T47D (cell line): ENCODE measurements around the gene KDM2A.

ENCODE experiments used
- DNase-seq, 2 experiments: peaks; one replicate each; pipeline versions ENCODE4 v3.0.0 to v3.0.0-alpha.2; 2011 to 2012; ENCODE audit warnings: low read depth in 1 of 2, low spot score in 1 of 2
- JUND ChIP-seq: IDR thresholded peaks from 2 replicates; pipeline ENCODE4 v1.6.1; 2012; ENCODE audit warnings: low read depth
- in situ Hi-C: cut with HindIII; loops from 2 replicates; pipeline ENCODE4 v1.10.0; 2016; ENCODE audit warnings: low sequenced_read_pairs, low pct_unique_long_range_greater_than_20kb

KDM2A gene

DNA sequence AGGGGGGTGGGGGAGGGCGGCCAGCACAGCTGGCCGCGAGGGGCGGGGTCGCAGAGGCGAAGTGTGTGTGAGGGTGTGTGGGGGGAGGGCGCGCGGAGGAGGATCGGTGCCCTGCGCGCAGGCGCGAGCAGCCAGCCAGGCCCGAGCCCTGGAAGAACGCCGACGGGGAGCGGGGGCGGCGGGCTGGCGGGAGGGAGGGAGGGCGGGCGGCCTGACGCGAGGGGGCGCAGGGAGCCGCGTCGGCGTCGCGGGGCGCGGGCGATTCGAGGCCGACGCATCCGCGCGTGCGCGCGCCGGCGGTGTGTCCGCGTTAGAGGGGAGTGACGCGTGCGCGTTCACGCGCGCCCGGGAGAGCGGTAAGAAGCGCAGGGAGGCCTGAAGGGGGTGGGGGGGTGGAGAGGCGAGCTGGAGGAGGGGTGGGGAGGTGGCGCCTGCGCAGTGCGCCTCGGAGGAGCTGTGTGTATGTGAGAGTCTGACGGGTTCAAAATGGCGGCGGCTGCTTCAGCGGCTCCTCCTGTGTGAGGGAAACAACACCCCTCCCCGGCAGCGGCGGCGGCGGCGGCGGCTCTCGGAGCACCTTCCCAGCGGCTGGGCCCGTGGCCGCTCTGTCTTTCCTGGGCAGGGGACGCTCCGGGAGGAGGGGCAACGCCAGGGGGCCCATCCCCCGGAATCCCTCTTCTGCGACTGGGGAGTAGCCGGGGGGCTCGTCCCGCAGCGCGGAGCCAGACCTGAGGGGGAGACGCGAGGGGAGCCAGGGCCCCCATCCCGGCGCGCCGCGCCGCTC lies at the start of gene KDM2A:
Gene KDM2A (plus strand): TSS at position 463 of the 784 bp plus-strand sequence. CDS start 2,054 bp downstream, outside the sequence.
- TF ChIP-seq JUND, result no peak
- in situ Hi-C loops, result no loop called here
- DNase-seq, result peak; percentile 99 to 100

- TF ChIP-seq JUND, result no peak
- in situ Hi-C loops, result no loop called here
- peak; percentile 75 to 84 for DNase-seq
Measured at GRCh38 chr11:67071420-67072284, 47.4 kb upstream of the KDM2A start.

GRCh38 chr11:67072295-67072694 lies 46.8 kb upstream of the KDM2A start:
- in situ Hi-C loops, result no loop called here
- TF ChIP-seq JUND, result no peak
- DNase-seq, result no peak

DNA sequence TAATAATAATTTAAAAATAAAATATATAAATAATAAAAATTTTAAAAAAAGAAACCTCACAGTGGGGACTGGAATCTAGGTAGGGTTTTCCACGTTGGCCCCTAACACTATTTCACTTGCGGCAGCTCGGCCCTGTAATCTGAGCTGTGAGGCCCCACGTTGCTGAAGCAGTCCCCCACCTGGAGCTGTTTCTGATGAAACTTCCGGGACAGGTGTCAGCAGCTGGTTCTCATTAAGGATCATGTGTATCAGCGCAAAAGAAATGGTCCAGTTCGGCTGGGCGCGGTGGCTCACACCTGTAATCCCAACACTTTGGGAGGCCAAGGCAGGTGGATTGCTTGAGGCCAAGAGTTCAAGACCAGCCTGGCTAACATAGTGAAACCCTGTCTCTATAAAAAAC lies 45.2 kb upstream of the KDM2A start:
- DNase-seq, result no peak
- in situ Hi-C loops, result no loop called here
- TF ChIP-seq JUND, result no peak

- DNase-seq, result no peak
- no peak for TF ChIP-seq JUND
- in situ Hi-C loops, result no loop called here
Measured at GRCh38 chr11:67076202-67076601, 42.9 kb upstream of the KDM2A start.

DNA sequence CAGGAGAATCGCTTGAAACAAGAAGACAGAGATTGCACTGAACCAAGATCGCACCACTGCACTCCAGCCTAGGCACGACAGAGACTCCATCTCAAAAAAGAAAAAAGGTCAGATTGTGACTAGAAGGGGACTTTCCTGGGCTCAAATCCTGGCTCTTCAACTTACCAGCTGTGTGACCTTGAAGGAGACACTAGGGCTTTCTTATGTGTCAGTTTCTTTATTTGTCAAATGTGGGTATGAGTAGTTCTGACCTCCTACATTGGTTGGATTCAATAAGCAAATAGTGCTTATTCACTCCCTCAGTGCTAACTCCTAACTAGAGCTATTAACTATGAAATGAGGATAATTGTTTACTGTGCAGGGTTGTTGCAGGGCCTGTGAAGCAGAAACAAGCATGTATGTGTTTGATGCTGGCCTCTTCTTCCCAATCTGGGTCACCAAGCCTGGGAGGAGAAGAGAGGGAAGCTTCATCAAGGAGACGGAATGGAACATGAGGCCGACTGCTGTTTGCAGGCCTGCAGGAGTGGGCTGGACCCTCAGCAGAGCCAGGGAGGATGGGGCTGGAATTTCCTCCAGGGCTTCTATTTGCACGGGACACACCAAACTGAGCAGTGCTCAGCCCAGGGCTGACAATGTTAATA lies 39.9 kb upstream of the KDM2A start:
- in situ Hi-C loops, result no loop called here
- TF ChIP-seq JUND, result no peak
- no peak for DNase-seq

DNA sequence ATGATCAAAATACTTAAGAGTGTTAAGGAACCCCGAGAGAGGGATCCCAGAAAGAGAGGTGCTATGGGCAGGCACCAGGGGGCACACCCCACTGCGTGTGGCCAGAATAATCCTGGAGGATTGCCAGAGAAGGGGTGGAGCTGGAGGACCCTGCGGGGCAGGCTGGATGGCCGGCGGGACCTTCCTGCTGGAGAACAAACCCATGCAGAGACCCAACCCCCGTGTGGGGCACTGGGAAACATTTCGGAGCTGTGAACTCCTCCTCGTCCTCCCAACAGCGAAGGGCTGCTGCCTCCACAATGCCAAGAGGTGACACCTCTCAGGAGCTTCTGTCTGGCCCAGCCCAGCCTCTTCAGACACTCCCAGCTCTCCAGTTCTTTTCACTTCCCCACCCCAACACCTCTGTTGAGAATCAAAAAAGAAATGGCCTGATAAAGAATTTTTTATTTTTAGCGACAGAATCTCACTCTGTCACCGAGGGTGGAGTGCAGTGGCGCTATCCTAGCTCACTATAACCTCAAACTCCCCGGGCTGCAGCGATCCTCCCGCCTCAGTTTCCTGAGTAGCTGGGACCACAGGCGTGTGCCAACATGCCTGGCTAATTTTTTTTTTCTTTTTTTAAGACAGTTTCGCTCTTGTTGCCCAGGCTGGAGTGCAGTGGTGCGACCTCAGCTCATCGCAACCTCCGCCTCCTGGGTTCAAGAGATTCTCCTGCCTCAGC lies 36.8 kb upstream of the KDM2A start:
- TF ChIP-seq JUND, result no peak
- in situ Hi-C loops, result no loop called here
- DNase-seq, result peak in 1 of 2 experiments; percentile 44

GRCh38 chr11:67083786-67084366 lies 35.2 kb upstream of the KDM2A start:
- DNase-seq, result no peak
- no peak for TF ChIP-seq JUND
- in situ Hi-C loops, result no loop called here

GRCh38 chr11:67085617-67086016 lies 33.4 kb upstream of the KDM2A start:
- in situ Hi-C loops, result no loop called here
- no peak for TF ChIP-seq JUND
- no peak for DNase-seq

DNA sequence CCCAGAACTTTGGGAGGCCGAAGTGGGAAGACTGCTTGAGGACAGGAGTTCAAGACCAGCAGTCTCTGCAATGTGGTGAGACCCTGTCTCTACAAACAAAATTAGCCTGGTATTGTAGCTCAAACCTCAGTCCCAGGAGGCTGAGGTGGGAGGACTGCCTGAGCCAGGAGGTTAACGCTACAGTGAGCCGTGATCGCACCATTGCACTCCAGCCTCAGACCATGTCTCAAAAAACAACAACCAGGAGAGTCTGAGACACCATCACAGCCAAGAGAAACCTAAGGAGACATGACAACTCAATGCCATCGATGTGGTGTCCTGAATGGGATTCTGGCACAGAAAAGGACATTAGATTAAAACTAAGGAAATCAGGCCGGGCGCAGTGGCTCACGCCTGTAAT lies 28.3 kb upstream of the KDM2A start:
- no peak for DNase-seq
- TF ChIP-seq JUND, result no peak
- in situ Hi-C loops, result no loop called here

GRCh38 chr11:67095214-67095507 lies 23.9 kb upstream of the KDM2A start:
- in situ Hi-C loops, result no loop called here
- no peak for DNase-seq
- no peak for TF ChIP-seq JUND

- no peak for TF ChIP-seq JUND
- in situ Hi-C loops, result no loop called here
- DNase-seq, result no peak
Measured at GRCh38 chr11:67098799-67099429, 20.1 kb upstream of the KDM2A start.
